H9 (cell line): ENCODE data around the gene UBR2. TPM values are rescaled to one million over a fixed set of nuclear protein-coding genes. Genes with fewer than 3 reads are reported as not detected.

ENCODE experiments used
- DNase-seq: peaks from one replicate; pipeline ENCODE4 v3.0.0-alpha.2; 2017
- H2AFZ ChIP-seq: one replicate; pipeline ENCODE4 v1.6.1; 2013; ENCODE audit warnings: mild to moderate bottlenecking, low read length, control low read depth, moderate library complexity
- H2AK5ac ChIP-seq: 2 replicates; pipeline ENCODE4 v1.6.1; 2013; ENCODE audit warnings: low read length, control low read depth, mixed read lengths; ENCODE audit not compliant: insufficient read length
- H2BK120ac ChIP-seq: one replicate; pipeline ENCODE4 v1.6.1; 2013; ENCODE audit warnings: low read depth, mild to moderate bottlenecking, low read length, control low read depth, inconsistent platforms; ENCODE audit not compliant: poor library complexity, severe bottlenecking
- H2BK12ac ChIP-seq: 2 replicates; pipeline ENCODE4 v1.6.1; 2013; ENCODE audit warnings: low read length, control low read depth, mixed read lengths, low read depth; ENCODE audit not compliant: insufficient read length
- H2BK15ac ChIP-seq: 2 replicates; pipeline ENCODE4 v1.6.1; 2013; ENCODE audit warnings: low read depth, low read length, control low read depth
- H2BK20ac ChIP-seq: one replicate; pipeline ENCODE4 v1.6.1; 2013; ENCODE audit warnings: low read depth, mild to moderate bottlenecking, low read length, control low read depth, inconsistent platforms; ENCODE audit not compliant: poor library complexity, severe bottlenecking
- H2BK5ac ChIP-seq: 2 replicates; pipeline ENCODE4 v1.6.1; 2013; ENCODE audit warnings: low read length, control low read depth, mixed read lengths; ENCODE audit not compliant: insufficient read length
- H3K14ac ChIP-seq: 2 replicates; pipeline ENCODE4 v1.6.1; 2013; ENCODE audit warnings: low read length, control low read depth; ENCODE audit not compliant: insufficient read depth
- H3K18ac ChIP-seq: 2 replicates; pipeline ENCODE4 v1.6.1; 2013; ENCODE audit warnings: low read depth, mild to moderate bottlenecking, mixed read lengths, low read length, control low read depth; ENCODE audit not compliant: insufficient read length
- H3K23ac ChIP-seq: 2 replicates; pipeline ENCODE4 v1.6.1; 2013; ENCODE audit warnings: low read length, control low read depth, mixed read lengths, low read depth; ENCODE audit not compliant: insufficient read length
- H3K23me2 ChIP-seq: 2 replicates; pipeline ENCODE4 v1.6.1; 2013; ENCODE audit warnings: low read depth, mild to moderate bottlenecking, mixed read lengths, low read length, control low read depth; ENCODE audit not compliant: insufficient read length, poor library complexity, severe bottlenecking
- H3K27ac ChIP-seq: 2 replicates; pipeline ENCODE4 v1.5.1; 2013; ENCODE audit warnings: low read length, control low read depth, mixed read lengths, low read depth; ENCODE audit not compliant: insufficient read length
- H3K27me3 ChIP-seq: 2 replicates; pipeline ENCODE4 v1.6.1; 2013; ENCODE audit warnings: low read length, control low read depth, inconsistent platforms; ENCODE audit not compliant: insufficient read depth
- H3K4ac ChIP-seq: 2 replicates; pipeline ENCODE4 v1.6.1; 2013; ENCODE audit warnings: low read depth, mild to moderate bottlenecking, control low read depth, inconsistent platforms, low read length, moderate library complexity
- H3K4me1 ChIP-seq: 2 replicates; pipeline ENCODE4 v1.6.1; 2013; ENCODE audit warnings: low read length, control low read depth, inconsistent platforms; ENCODE audit not compliant: insufficient read depth
- H3K4me2 ChIP-seq: 2 replicates; pipeline ENCODE4 v1.6.1; 2013; ENCODE audit warnings: low read length, control low read depth, mixed read lengths; ENCODE audit not compliant: insufficient read length, insufficient read depth
- H3K56ac ChIP-seq: 2 replicates; pipeline ENCODE4 v1.6.1; 2013; ENCODE audit warnings: low read depth, mild to moderate bottlenecking, mixed read lengths, low read length, control low read depth; ENCODE audit not compliant: insufficient read length
- H3K79me1 ChIP-seq: 2 replicates; pipeline ENCODE4 v1.6.1; 2013; ENCODE audit warnings: low read depth, mild to moderate bottlenecking, moderate library complexity, low read length, control low read depth, inconsistent platforms; ENCODE audit not compliant: insufficient read depth, poor library complexity, severe bottlenecking
- H3K79me2 ChIP-seq: 2 replicates; pipeline ENCODE4 v1.6.1; 2013; ENCODE audit warnings: low read length, control low read depth, inconsistent platforms; ENCODE audit not compliant: insufficient read depth
- H3K9ac ChIP-seq: 2 replicates; pipeline ENCODE4 v1.6.1; 2013; ENCODE audit warnings: low read length, control low read depth, mixed read lengths; ENCODE audit not compliant: insufficient read length; ENCODE audit errors: extremely low read depth
- H3K9me3 ChIP-seq: one replicate; pipeline ENCODE4 v1.6.1; 2013; ENCODE audit warnings: low read depth, low read length, inconsistent platforms; ENCODE audit not compliant: control insufficient read depth
- H3T11ph ChIP-seq: one replicate; pipeline ENCODE4 v1.6.1; 2013; ENCODE audit warnings: mild to moderate bottlenecking, low read length, control low read depth, inconsistent platforms
- H4K20me1 ChIP-seq: one replicate; pipeline ENCODE4 v1.6.1; 2013; ENCODE audit not compliant: control insufficient read depth, insufficient read length, insufficient read depth
- H4K5ac ChIP-seq: 2 replicates; pipeline ENCODE4 v1.6.1; 2013; ENCODE audit warnings: low read depth, mild to moderate bottlenecking, mixed read lengths, low read length, control low read depth; ENCODE audit not compliant: insufficient read length
- H4K8ac ChIP-seq: replicated peaks from 2 replicates; pipeline ENCODE4 v1.6.1; 2013; ENCODE audit warnings: low read length, control low read depth, mixed read lengths, low read depth; ENCODE audit not compliant: insufficient read length
- H4K91ac ChIP-seq: 2 replicates; pipeline ENCODE4 v1.6.1; 2013; ENCODE audit warnings: low read depth, mild to moderate bottlenecking, moderate library complexity, mixed read lengths, low read length, control low read depth; ENCODE audit not compliant: insufficient read length
- H3K27ac Mint-ChIP-seq, 3 experiments: 2 replicates in 2 of 3; 3 replicates in 1 of 3; pipeline ENCODE4 v1.8.0; 2020 to 2021; ENCODE audit warnings: mixed read lengths in 3 of 3, mild to moderate bottlenecking in 1 of 3, moderate library complexity in 1 of 3
- H3K27me3 Mint-ChIP-seq: 2 replicates; pipeline ENCODE4 v1.8.0; 2021; ENCODE audit warnings: low read depth, mild to moderate bottlenecking, moderate library complexity, mixed read lengths
- H3K36me3 Mint-ChIP-seq, 3 experiments: 2 replicates in 2 of 3; 3 replicates in 1 of 3; pipeline ENCODE4 v1.8.0; 2020 to 2021; ENCODE audit warnings: low read depth in 3 of 3, mixed read lengths in 3 of 3; ENCODE audit not compliant: insufficient read depth in 1 of 3
- H3K4me1 Mint-ChIP-seq, 2 experiments: 2 replicates each; pipeline ENCODE4 v1.8.0; 2020; ENCODE audit warnings: mixed read lengths in 2 of 2
- H3K4me3 Mint-ChIP-seq, 2 experiments: 2 replicates in 1 of 2; 3 replicates in 1 of 2; pipeline ENCODE4 v1.8.0; 2020 to 2021; ENCODE audit warnings: mild to moderate bottlenecking in 2 of 2, mixed read lengths in 2 of 2, moderate library complexity in 1 of 2
- H3K9me3 Mint-ChIP-seq, 2 experiments: 2 replicates in 1 of 2; 3 replicates in 1 of 2; pipeline ENCODE4 v1.8.0; 2020; ENCODE audit warnings: mild to moderate bottlenecking in 2 of 2, mixed read lengths in 2 of 2, moderate library complexity in 1 of 2
- WGBS: extraction: QIAGEN DNeasy Blood & Tissue Kit; methylation state at CpG from one replicate; pipeline ENCODE4 v1.1.7; 2013; ENCODE audit warnings: missing lambda C conversion rate, low lambda C conversion rate, mixed read lengths; ENCODE audit not compliant: insufficient read length; ENCODE audit errors: extremely low coverage; 5-methylcytosine and 5-hydroxymethylcytosine counted together
- total RNA-seq: library from RNA; stranded (reverse); gene quantifications from 2 replicates; pipeline ENCODE4 v1.2.1, GENCODE V29; 2021
- TF ChIP-seq, protein P1 (sequence below): fragments of 200-600 bp; sonication (generic); conservative IDR thresholded peaks from 3 replicates; pipeline ENCODE4 v1.8.0; 2021; ENCODE audit warnings: antibody characterized with exemption, mild to moderate bottlenecking

The UBR2 gene
- total RNA-seq, 1 experiment from 2014 or later = 18.7 TPM

DNA sequence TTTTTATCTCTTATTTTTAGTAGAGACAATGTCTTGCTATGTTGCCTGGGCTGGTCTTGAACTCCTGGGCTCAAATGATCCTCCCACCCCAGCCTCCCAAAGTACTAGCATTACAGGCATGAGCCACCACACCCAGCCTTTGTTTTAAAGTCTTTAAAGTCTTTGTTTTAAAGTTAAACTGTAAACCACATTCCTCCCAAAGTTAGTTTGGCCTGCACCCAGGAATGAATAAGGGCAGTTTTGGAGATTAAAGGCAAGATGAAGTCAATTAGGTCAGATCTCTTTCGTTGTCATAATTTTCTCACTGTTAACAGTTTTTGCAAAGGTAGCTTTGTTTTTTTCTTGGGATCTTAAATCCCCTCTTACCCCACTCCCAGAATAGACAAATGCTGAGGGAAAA lies 63.8 kb downstream of the UBR2 start:
- Histone ChIP-seq H3T11ph (no peak overlapping the region), H3K27ac (no peak overlapping the region), H3K4me2 (no peak overlapping the region), H3K9ac (no peak overlapping the region), H3K79me1 (no peaks in the 10 kb centered on the region), H2BK120ac (no peak overlapping the region), H3K23ac (no peak overlapping the region), H3K4ac (no peak overlapping the region), H2AFZ (no peak overlapping the region), H3K9me3 (no peaks in the 10 kb centered on the region), H4K5ac (no peak overlapping the region), H3K23me2 (no peaks in the 10 kb centered on the region), H3K14ac (no peak overlapping the region), H3K18ac (no peak overlapping the region), H2BK20ac (no peak overlapping the region), H2BK12ac (no peak overlapping the region), H3K27me3 (no peaks in the 10 kb centered on the region), H4K20me1 (no peaks in the 10 kb centered on the region), H3K56ac (no peak overlapping the region), H3K79me2 (no peaks in the 10 kb centered on the region), H4K91ac (no peak overlapping the region), H2AK5ac (no peak overlapping the region), H3K4me1 (no peaks in the 10 kb centered on the region), H2BK5ac (no peak overlapping the region), H2BK15ac (no peak overlapping the region), H4K8ac (no peak overlapping the region)
- WGBS = no CpG with 5 or more reads among the region's 1 CpG
- Mint-ChIP-seq H3K9me3 (peaks cover 4 to 6% of the 10 kb centered on the region in 2 experiments; a peak in 3 of 5 replicates), H3K4me1 (peaks cover 0 to 3% of the 10 kb centered on the region in 2 experiments; a peak in 1 of 4 replicates), H3K27me3 (no peaks in the 10 kb centered on the region), H3K36me3 (peaks cover 18 to 37% (median 36%) of the 10 kb centered on the region in 3 experiments), H3K27ac (0 out of 7 replicates have a peak overlapping the region, but pooled peaks of 2 of the 3 experiments have one; percentile 14 to 54), H3K4me3 (no peak overlapping the region)
- DNase-seq = no peak
- TF ChIP-seq, protein P1, sequence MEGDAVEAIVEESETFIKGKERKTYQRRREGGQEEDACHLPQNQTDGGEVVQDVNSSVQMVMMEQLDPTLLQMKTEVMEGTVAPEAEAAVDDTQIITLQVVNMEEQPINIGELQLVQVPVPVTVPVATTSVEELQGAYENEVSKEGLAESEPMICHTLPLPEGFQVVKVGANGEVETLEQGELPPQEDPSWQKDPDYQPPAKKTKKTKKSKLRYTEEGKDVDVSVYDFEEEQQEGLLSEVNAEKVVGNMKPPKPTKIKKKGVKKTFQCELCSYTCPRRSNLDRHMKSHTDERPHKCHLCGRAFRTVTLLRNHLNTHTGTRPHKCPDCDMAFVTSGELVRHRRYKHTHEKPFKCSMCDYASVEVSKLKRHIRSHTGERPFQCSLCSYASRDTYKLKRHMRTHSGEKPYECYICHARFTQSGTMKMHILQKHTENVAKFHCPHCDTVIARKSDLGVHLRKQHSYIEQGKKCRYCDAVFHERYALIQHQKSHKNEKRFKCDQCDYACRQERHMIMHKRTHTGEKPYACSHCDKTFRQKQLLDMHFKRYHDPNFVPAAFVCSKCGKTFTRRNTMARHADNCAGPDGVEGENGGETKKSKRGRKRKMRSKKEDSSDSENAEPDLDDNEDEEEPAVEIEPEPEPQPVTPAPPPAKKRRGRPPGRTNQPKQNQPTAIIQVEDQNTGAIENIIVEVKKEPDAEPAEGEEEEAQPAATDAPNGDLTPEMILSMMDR = no peak
